ENCODE results near the gene CDKN3.

Gene CDKN3

GRCh38 chr14:54350203-54350602, 46.6 kb upstream of the CDKN3 start:
- Mint-ChIP-seq H3K27ac (no peak overlapping the region), H3K9me3 (peaks cover 22% of the 10 kb centered on the region), H3K36me3 (ENCODE audit: low read depth) (peaks cover 6% of the 10 kb centered on the region)

GRCh38 chr14:54353266-54353665, 43.5 kb upstream of the CDKN3 start:
- no peak for TF ChIP-seq CTCF (IDR thresholded peaks at IDR 0.05)
- Mint-ChIP-seq H3K27ac (no peak overlapping the region), H3K4me1 (peaks cover 36% of the 10 kb centered on the region), H3K9me3 (peaks cover 22% of the 10 kb centered on the region), H3K27me3 (ENCODE audit: low read depth, poor library complexity) (peaks cover 4% of the 10 kb centered on the region), H3K36me3 (ENCODE audit: low read depth) (peaks cover 6% of the 10 kb centered on the region), H3K4me3 (no peak overlapping the region)
- no peak for DNase-seq

More at GRCh38 chr14:54350203-54350602, 46.6 kb upstream of the CDKN3 start:
- Mint-ChIP-seq H3K4me1 (peaks cover 59% of the 10 kb centered on the region), H3K4me3 (no peak overlapping the region), H3K27me3 (ENCODE audit: low read depth, poor library complexity) (peaks cover 4% of the 10 kb centered on the region)
- DNase-seq = no peak
- TF ChIP-seq CTCF (IDR thresholded peaks at IDR 0.05) = no peak

GRCh38 chr14:54353694-54354093, 43.1 kb upstream of the CDKN3 start:
- Mint-ChIP-seq H3K36me3 (ENCODE audit: low read depth) (peaks cover 6% of the 10 kb centered on the region), H3K4me3 (no peak overlapping the region), H3K27me3 (ENCODE audit: low read depth, poor library complexity) (peaks cover 4% of the 10 kb centered on the region), H3K9me3 (peaks cover 22% of the 10 kb centered on the region), H3K4me1 (peaks cover 32% of the 10 kb centered on the region), H3K27ac (no peak overlapping the region)
- no peak for DNase-seq
- no peak for TF ChIP-seq CTCF (IDR thresholded peaks at IDR 0.05)

- TF ChIP-seq CTCF (IDR thresholded peaks at IDR 0.05) = no peak
Observed at GRCh38 chr14:54354096-54354495, 42.7 kb upstream of the CDKN3 start.

GRCh38 chr14:54354968-54355641, 41.7 kb upstream of the CDKN3 start:
- Mint-ChIP-seq H3K27ac (no peak overlapping the region), H3K9me3 (peaks cover 22% of the 10 kb centered on the region), H3K27me3 (ENCODE audit: low read depth, poor library complexity) (peaks cover 4% of the 10 kb centered on the region), H3K4me3 (no peak overlapping the region), H3K4me1 (peaks cover 18% of the 10 kb centered on the region), H3K36me3 (ENCODE audit: low read depth) (peaks cover 5% of the 10 kb centered on the region)
- no peak for TF ChIP-seq CTCF (IDR thresholded peaks at IDR 0.05)
- no peak for DNase-seq

More at GRCh38 chr14:54354096-54354495, 42.7 kb upstream of the CDKN3 start:
- Mint-ChIP-seq H3K4me3 (no peak overlapping the region), H3K9me3 (peaks cover 22% of the 10 kb centered on the region), H3K27me3 (ENCODE audit: low read depth, poor library complexity) (peaks cover 4% of the 10 kb centered on the region), H3K4me1 (peaks cover 28% of the 10 kb centered on the region), H3K36me3 (ENCODE audit: low read depth) (peaks cover 6% of the 10 kb centered on the region), H3K27ac (no peak overlapping the region)
- no peak for DNase-seq

DNA sequence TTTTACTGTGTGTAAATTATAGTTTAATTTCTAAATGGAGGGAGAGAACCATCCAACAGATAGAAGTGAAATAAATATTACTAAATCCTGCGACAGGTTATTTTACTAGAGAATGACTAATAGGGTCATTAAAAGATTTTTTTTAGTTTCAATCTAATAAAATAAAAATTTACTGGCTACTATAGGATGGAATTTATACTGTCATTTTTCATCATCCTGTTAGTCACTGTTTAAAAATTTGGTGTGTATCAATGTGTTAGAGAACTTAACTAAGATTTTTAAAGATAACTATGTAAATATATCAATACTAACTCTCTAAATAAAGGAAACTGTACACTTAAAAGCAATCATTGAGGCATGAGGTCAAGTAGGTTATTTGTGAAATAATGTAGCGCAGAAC, 41.1 kb upstream of the CDKN3 start:
- H3K4me1 Mint-ChIP-seq = peaks cover 14% of the 10 kb centered on the region
- no peaks in the 10 kb centered on the region for H3K36me3 Mint-ChIP-seq (ENCODE audit: low read depth)
- TF ChIP-seq CTCF (IDR thresholded peaks at IDR 0.05) = no peak
- H3K27me3 Mint-ChIP-seq (ENCODE audit: low read depth, poor library complexity) = no peaks in the 10 kb centered on the region
- H3K4me3 Mint-ChIP-seq = no peak overlapping the region
- H3K9me3 Mint-ChIP-seq = peaks cover 19% of the 10 kb centered on the region
- H3K27ac Mint-ChIP-seq = no peak overlapping the region
- no peak for DNase-seq

Data from nephron progenitor cell (in vitro differentiated cells).